ENCODE measurements around the gene ASXL1. TPM values are rescaled to one million over a fixed set of nuclear protein-coding genes. Genes with fewer than 3 reads are reported as not detected.

The ASXL1 gene
- total and polyA plus RNA-seq, 2 experiments from 2014 or later = 10.4 to 29.0 TPM

GRCh38 chr20:32440069-32440757 lies 82.1 kb downstream of the ASXL1 start:
- Mint-ChIP-seq H3K27me3 (ENCODE audit: insufficient read depth, low read depth, poor library complexity) (no peaks in the 10 kb centered on the region), H3K4me3 (no peak overlapping the region), H3K4me1 (peaks cover 21% of the 10 kb centered on the region), H3K27ac (no peak overlapping the region), H3K9me3 (no peaks in the 10 kb centered on the region), H3K36me3 (ENCODE audit: low read depth) (peaks cover 3% of the 10 kb centered on the region)
- Histone ChIP-seq H3K4me2 (no peak overlapping the region), H4K20me1 (replicated peaks; ENCODE audit: insufficient read depth) (peaks cover 30% of the 10 kb centered on the region), H3K79me2 (replicated peaks; ENCODE audit: insufficient read depth) (no peaks in the 10 kb centered on the region), H3F3A (replicated peaks; ENCODE audit: low read depth) (peaks cover 4% of the 10 kb centered on the region), H3K4me3 (no peak overlapping the region), H2AFZ (no peak overlapping the region), H3K4me1 (ENCODE audit: insufficient read depth) (peaks cover 17% of the 10 kb centered on the region), H3K36me3 (ENCODE audit: insufficient read depth) (no peaks in the 10 kb centered on the region; the same call in 1 of the 2 replicates), H3K9me2 (ENCODE audit: insufficient read depth) (no peaks in the 10 kb centered on the region), H3K27me3 (ENCODE audit: insufficient read depth) (no peaks in the 10 kb centered on the region), H3K27ac (ENCODE audit: low read depth) (no peak overlapping the region)
- DNase-seq (ENCODE audit: low spot score) (no peak), ATAC-seq (no peak)
- no peak for TF ChIP-seq STAT1 (IDR thresholded peaks at IDR 0.05; ENCODE audit: unreplicated experiment)
- TF ChIP-seq JUNB (IDR thresholded peaks at IDR 0.05; ENCODE audit: unreplicated experiment) = no peak
- no peak for TF ChIP-seq REST (IDR thresholded peaks at IDR 0.05; ENCODE audit: unreplicated experiment)
- no peak for TF ChIP-seq CTCF (conservative IDR thresholded peaks at IDR 0.05; ENCODE audit: low read depth in 2 of 2)
- TF ChIP-seq NANOG (IDR thresholded peaks at IDR 0.05; ENCODE audit: borderline replicate concordance) = no peak
- TF ChIP-seq ZNF114 (CRISPR knock-in tag; IDR thresholded peaks at IDR 0.05) = no peak
- TF ChIP-seq EZH2phosphoT487 (IDR thresholded peaks at IDR 0.05; ENCODE audit: unreplicated experiment) = no peak
- no peak for TF ChIP-seq EZH2 (IDR thresholded peaks at IDR 0.05; ENCODE audit: low read depth, unreplicated experiment)
- TF ChIP-seq ETS1 (IDR thresholded peaks at IDR 0.05) = no peak
- no peak for TF ChIP-seq ZNF331 (CRISPR knock-in tag; IDR thresholded peaks at IDR 0.05; ENCODE audit: low read depth)

All from GM23338 (cell line).